ENCODE measurements around the gene FMN1.

- TF ChIP-seq POLR2AphosphoS5 (IDR thresholded peaks at IDR 0.05) (no peak), CTCF (IDR thresholded peaks at IDR 0.05) (no peak)
Observed at GRCh38 chr15:33074212-33074611, 120.3 kb downstream of the FMN1 start.

Data from transverse colon (tissue), 4 donors.